GM18511 (cell line): ENCODE results near the gene UBE2Q1.

Experiments
- ATAC-seq: cut with Tn5 transposase; IDR thresholded peaks from one replicate; pipeline ENCODE4 v1.9.1; 2021; ENCODE audit warnings: mild to moderate bottlenecking, moderate library complexity; ENCODE audit not compliant: unreplicated experiment

UBE2Q1 gene

DNA sequence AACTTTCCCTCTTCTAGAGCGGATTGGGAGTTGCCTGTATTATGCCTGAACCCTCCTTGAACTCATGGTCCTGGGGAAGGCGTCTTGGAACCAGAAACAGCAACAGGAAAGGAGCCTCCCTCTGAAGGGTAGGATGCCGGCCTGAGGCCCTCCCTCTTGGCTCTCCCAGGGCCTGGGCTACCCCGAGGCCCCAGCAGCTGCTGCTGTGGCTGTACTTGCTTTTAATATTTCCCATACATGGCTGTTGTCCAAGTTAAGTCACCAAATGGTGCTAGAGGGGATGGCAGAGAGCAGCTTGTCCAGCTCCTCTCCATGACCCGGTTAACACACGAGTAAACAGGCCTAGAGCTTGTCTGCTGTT, 19.6 kb upstream of the UBE2Q1 start:
- ATAC-seq, result no peak

DNA sequence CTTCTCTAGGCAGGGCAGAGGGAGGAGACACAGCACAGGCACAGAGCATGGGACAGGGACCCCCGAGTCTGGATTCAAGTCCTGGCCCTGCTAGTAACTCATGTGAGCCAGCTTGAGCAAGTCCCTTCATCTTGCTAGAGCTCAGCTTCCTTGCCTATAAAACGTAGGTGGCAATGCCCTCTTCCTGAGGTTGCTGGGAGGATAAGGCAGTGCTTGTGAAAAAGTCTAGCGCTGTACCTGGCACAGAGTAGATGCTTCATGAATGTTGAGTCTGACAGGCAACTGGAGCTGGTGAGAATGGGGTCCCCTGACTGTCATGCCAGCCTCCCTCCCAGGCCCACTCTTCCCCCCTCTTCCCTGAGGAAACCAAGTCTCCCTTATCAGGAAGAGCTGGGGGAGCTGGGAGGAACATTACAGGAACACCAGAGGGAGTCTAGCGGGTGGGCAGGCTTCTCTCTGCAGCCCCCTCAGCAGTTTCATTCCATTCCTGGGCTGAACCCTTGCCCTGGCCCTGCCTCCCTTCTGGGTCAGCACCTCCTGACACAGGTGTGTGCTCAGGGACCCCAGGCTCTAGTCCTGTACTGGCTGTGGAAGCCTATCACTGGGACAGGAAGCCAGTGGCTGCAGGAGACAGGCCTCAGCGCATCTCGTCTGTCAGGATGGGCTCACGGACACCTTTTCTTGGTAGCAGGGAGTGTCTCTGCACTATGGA, 19.0 kb upstream of the UBE2Q1 start:
- no peak for ATAC-seq

DNA sequence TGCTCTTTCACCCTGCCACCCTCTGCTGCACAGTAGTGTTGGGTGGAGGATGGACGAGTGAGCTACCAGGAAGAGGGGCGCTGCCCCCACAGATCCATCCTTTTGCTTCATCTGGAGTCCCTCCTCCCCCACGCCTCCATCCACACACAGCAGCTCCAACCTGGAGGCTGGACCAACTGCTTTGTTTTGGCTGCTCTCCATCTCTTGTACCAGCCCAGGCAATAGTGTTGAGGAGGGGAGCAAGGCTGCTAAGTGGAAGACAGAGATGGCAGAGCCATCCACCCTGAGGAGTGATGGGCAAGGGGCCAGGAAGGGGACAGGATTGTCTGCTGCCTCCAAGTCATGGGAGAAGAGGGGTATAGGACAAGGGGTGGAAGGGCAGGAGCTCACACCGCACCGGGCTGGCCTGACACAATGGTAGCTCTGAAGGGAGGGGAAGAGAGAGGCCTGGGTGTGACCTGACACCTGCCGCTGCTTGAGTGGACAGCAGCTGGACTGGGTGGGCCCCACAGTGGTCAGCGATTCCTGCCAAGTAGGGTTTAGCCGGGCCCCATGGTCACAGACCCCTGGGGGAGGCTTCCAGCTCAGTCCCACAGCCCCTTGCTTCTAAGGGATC, 17.6 kb upstream of the UBE2Q1 start:
- no peak for ATAC-seq

DNA sequence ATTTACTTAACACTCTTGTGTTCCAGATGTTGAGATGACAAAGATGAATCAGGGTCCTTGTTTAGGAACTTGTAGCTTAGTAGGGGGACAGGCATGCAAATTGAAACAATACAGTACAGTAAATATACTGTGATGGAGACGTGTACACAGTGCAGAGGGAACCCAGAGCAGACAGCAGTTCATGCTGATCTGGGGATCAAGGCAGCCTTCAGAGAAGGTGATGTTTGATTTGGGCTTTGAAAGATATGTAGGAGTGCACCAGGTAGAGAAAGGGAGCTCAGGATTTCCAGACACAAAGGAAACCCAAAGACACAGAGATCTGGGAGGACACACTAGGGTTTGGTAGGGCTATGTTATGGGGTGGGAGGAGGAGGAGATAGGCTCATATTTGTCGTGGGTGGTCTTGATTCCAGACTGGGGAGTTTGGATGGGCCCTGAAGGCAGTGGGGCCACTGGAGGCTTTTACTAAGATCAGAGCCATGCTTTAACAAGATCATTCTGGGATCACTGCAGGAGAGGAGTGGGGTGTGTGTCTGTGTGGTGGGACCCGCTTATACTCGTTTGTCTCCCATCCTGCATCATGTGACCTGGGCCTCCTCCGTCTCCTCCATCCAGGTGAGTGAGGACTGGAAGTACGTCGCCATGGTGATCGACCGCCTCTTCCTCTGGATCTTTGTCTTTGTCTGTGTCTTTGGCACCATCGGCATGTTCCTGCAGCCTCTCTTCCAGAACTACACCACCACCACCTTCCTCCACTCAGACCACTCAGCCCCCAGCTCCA, 16.9 kb upstream of the UBE2Q1 start:
- no peak for ATAC-seq

DNA sequence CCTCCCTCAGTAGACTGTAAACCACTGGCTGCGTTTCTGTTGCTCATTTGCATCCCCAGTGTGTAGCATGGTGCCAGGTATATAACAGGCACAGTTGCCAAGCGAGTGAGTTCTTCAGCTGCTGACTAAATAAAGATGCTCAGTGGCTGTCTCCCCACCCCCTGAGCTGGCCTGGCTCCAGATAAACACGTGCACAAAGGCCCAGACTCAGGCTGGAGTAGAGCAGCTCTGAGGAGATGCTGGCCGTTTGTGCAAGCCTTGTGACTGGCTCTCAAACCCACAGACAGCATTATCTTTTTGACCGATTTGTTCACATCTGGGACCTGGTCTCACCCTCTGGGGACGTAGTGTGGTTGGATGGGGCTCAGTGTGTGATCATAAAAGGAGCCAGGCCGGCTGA, 16.3 kb upstream of the UBE2Q1 start:
- no peak for ATAC-seq

DNA sequence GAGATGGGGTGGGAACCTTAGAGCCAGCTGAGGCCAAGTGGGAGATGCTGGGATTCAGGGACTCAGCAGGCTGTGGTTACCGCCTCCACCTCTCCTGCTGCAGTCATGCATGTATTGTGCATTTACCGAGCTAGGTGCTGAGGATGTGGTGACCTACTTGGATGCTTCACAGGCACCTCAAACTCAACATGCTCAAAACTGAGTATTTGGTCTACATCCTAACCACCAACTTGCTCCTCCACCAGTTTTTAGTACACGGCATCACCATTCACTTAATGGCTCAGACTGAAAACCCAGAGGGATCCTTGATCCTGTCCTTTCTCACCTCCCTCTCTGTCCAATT, 14.7 kb upstream of the UBE2Q1 start:
- no peak for ATAC-seq

DNA sequence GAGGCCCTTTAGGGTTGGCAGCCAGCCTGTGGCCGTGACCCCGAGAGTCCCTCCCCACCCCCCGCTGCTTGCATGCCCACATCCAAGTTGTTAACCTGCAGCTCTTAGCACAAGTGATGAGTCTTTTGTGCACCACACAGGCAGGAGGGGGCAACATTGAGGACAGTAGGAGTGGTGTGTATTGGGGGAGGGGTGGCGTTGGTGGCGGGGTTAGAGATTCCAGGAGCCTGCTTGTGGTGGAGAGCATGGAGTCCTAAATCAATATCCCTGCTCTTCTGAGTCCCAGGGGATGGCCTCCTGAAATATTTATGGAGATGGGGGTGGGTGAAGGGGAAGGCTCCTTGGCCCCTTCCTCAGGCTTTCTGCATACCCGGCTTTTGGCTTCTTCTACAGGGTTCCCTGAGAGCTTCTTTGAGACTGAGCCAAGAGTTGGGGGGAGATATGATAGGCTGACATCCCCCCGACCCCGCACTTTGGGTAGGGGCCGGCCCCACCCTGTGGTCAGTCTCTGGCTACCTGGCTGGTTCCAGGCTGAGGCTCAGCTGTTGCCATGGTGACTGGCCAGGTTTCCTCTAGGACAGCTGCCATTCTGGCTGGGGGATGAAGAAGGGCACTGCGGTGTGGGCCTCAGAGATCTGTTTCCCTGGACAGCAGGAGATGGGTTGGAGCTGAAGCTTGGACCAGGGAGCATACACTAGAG, 14.2 kb upstream of the UBE2Q1 start:
- ATAC-seq, result no peak

DNA sequence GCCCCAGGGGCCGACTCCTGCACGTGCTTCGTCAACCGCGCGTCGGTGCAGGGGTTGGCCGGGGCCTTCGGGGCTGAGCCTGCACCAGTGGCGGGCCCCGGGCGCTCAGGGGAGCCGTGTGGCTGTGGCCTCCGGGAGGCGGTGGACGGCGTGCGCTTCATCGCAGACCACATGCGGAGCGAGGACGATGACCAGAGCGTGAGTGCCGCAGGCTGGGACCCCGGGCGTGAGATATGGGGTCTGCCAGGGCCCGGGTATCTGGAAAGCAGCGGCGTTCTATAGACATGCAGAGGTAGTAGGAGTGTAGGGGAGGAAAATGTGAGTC, 13.5 kb upstream of the UBE2Q1 start:
- no peak for ATAC-seq

DNA sequence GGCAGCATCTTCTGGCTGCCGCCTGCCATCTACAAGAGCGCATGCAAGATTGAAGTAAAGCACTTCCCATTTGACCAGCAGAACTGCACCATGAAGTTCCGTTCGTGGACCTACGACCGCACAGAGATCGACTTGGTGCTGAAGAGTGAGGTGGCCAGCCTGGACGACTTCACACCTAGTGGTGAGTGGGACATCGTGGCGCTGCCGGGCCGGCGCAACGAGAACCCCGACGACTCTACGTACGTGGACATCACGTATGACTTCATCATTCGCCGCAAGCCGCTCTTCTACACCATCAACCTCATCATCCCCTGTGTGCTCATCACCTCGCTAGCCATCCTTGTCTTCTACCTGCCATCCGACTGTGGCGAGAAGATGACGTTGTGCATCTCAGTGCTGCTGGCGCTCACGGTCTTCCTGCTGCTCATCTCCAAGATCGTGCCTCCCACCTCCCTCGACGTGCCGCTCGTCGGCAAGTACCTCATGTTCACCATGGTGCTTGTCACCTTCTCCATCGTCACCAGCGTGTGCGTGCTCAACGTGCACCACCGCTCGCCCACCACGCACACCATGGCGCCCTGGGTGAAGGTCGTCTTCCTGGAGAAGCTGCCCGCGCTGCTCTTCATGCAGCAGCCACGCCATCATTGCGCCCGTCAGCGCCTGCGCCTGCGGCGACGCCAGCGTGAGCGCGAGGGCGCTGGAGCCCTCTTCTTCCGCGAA, 12.9 kb upstream of the UBE2Q1 start:
- ATAC-seq, result no peak

DNA sequence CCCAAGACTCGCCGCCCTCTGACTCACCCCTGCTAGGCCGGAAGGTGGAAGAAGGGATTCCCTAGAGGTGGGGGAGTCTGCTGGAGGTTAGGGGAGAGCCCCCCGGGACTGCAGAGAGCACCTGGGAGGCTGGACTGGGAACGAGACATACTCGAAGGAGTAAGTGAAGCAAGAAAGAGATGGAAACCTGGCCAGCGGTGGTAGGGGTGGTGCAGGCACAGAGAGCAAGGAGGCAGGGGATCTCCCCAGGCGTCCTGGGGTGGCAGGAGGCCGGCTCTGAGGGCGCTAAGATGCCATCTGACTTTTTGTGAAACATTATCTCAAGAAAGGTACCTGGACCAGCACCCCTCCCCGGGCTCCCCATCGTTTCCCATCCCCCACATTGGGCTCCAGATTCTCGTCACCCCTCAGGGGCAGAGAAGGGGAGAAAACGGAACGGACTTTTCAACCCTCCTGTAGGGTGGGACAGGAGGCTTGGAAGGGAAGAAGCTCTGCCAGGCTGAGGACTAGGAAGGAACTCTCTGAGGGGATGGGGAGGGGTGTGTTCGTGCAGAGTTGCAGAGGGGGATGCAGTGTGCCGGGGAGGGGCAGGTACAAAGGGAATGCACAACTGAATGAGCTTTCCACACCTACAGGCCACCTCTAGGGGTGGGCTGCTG, 9.8 kb upstream of the UBE2Q1 start:
- ATAC-seq, result no peak

DNA sequence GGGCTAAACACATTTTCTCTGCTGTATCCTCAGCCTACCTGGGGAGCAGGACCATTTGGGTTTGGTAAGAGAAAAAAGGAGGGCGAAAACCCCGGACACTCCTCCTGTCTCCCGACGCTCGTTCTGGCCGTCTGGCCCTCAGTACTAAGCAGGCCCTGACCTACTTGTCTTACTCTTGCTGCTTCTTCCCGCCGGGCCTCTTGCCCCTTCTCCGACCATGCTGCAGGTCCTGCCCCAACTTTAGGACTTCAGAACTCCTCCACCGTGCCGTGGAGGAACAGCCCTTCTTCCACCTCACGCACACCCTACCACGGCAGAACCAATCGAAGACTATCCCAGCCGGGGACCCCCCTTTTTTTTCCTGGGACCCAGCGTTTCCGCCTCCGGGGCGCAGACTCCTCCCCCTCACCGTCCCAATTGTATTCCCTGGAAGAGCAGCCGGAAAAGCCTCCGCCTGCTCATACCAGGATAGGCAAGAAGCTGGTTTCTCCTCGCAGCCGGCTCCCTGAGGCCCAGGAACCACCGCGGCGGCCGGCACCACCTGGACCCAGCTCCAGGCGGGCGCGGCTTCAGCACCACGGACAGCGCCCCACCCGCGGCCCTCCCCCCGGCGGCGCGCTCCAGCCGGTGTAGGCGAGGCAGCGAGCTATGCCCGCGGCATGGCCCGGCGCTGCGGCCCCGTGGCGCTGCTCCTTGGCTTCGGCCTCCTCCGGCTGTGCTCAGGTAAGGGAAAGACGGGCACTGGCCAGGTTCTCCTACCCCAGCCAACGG, 9.1 kb upstream of the UBE2Q1 start, which contains the start of gene CHRNB2:
CHRNB2 (plus strand) TSS at position 393 of the 771 bp plus-strand sequence; CDS start at position 660, 267 bp downstream.
- ATAC-seq, result no peak

DNA sequence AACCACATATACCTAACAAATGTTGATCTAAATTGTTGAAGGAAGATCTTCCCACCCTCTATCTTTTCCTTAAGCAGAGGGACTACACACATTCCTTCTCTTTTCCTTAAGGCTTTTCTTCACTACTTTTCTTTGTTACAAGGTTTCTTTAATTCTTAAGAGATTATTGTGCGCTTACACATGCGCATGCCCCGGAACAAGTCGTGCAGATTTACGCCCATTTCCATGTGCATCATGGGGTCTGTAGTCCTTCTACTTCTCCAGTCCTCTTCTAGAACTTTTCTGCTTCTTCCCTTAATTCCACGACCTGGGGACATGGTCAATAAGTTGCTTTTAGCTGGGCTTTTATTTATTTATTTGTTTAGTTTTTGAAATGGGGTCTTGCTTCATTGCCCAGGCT, 7.4 kb upstream of the UBE2Q1 start:
- ATAC-seq, result no peak

DNA sequence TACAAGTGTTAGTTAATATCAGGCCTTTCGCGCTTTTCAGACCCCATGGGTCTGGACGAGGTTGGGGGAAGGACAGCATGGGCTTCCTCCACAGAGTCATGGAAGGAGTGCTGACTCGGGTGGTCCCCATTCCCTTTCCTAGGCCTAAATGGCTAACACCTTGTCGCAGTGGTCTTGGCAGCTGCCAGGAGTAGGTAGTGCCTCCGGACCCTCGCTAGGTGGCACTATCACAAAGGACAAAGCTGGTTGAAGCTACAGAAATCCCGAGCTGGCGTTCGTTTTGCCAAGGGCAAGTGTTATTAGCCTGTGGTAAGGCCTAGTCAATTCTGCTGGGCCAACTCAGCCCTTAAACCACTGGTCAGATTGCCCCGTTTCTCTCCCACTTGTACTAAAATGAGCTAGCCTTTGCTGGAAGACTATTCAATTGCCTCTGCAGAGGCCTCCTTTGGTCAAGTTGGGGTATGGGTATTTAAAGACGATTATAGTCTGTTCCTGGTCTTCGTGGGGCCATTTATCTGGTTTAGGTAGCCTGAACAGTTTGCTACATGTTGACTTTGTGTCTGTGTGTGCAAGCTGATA, 1.1 kb upstream of the UBE2Q1 start:
- ATAC-seq, result peak; percentile 53

DNA sequence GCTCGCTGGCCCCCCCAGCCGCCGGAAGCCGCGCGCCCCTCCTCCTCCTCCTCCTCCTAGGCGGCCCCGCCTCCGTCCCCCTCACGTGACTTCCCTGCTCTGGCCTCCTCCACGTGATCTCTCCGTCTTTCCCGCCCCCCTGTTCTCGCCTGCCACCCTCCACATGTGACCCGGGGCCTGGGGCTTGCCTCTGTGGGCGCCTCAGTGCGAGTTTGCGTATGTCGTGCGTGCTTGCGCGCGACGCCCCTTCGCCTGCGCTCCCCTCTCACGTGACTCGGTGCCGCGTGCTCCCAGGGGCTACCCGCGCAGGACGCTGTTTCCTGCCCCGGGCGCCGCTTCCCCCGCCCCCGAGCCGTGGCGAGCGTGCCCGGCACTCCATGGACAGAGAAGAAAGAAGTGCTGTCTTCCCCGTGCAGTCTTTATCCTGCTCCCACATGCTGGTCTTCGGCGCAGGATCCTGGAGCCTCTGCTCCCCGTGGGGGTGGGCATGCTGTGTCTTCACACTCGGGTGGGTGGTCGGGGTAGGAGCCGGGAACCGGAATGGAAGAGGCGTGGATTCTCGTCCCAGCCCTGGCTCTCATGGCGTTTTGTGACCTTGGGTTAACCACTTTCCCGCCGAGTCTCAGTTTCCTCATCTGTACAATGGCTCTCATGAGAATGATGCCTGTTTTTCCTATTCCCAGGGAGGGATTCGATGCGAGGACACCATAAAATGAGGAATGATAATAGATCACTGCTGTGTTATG, 431 bp upstream of the UBE2Q1 start:
- peak; percentile 92 for ATAC-seq

DNA sequence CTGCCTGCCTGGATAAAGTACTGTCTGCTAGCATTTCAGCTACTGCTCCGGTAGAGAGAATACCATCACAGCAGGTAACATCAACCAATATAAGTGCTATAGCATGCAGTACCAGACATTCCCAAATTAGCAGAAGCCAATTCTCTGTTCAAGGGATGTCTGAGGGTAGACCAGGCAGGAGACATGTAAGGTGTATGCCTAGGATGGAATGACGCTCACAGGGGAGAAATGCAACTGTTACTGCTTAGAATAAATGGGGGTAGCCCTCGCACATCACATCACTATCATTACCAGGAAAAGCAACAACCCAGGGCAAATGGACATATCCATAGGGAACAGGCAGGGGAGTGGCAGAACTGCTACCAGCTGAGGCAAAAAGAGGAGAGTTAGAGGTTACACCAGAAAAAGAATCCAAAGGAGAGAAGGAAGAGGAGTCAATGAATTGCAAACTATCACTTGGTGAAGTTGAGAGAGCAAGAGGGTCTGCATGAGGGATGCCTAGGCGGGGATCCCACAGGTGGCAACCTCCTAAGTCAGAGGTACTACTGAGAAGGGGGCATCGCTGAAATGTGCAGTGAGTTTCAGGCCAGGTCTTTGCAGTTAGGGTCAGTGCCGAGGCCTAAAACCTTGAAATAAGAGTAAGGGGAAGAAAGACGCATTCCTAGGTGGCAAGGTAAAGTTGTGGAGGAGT, 1.1 kb downstream of the UBE2Q1 start:
- ATAC-seq, result no peak

DNA sequence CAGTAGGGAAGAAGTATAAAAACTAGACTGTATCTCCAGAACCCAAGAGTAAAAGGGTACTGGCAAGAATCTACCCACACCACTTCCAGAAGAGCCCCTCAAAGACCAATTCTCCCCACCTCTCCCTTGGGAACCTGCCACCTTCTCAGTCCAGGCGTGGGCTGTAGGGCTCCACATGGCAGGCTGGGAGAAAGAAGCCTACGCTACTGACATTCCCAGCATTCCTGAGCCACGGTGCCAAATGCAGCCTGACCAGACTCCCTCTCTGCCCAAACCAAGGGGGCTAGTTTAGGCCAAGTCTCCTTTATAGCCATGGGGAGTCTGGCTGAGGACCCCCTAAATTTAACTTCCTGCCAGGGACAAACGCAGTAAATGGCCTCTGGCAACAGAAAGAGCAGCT, 2.0 kb downstream of the UBE2Q1 start:
- no peak for ATAC-seq

DNA sequence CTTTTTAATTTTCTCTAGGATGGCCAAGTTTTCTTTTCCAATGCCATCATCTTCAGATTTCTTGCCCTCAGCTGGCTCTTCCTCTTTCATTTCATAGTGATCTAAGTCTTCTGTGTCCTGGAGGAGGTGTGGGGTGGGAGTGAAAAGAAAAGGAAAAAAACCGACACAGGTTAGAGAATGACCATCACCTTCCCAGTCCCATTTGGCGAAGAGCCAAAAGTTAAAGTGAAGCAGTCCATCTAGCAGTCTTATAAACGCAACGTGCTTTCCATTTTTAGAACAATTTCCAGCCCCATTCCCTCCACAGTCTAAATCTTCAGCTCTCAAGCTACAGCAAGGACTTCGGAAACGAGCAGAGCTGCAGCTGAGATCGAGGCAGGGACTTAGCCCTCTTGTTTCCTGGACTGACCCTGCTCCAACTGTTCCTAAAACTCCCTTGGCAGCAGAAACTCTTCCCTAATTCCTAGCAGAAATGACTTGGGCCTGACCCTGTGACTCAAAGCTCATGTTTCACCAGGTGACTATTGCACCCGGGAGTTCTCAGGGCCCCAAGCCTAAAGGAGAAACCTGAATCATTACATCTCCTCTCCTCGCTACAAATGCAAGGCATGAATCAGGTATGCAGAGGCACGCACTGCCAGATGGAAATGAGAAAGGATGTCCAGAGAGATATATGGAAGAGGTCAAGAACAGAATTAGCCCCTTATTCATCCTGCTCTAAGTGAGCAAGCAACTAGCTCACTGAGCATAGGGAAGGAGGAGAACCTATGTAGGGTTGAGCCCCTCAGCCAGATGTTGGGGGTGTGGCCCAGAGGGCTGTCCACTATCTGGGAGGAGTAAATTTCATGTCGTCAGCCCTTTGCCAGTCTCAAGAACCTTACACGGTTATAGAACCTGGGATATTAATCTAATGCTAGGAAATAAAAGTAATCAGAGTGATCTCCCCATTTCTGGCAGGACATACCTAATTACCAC, 5.1 kb downstream of the UBE2Q1 start:
- ATAC-seq, result no peak
